HG03064 (cell line): Measurements from ENCODE around the gene L1CAM.

Source experiments
- ATAC-seq: cut with Tn5 transposase; IDR thresholded peaks from one replicate; pipeline ENCODE4 v1.9.1; 2021; ENCODE audit warnings: low read depth; ENCODE audit not compliant: unreplicated experiment

L1CAM gene

GRCh38 chrX:153924149-153924861 lies 38.3 kb upstream of the L1CAM start:
- ATAC-seq: no peak

DNA sequence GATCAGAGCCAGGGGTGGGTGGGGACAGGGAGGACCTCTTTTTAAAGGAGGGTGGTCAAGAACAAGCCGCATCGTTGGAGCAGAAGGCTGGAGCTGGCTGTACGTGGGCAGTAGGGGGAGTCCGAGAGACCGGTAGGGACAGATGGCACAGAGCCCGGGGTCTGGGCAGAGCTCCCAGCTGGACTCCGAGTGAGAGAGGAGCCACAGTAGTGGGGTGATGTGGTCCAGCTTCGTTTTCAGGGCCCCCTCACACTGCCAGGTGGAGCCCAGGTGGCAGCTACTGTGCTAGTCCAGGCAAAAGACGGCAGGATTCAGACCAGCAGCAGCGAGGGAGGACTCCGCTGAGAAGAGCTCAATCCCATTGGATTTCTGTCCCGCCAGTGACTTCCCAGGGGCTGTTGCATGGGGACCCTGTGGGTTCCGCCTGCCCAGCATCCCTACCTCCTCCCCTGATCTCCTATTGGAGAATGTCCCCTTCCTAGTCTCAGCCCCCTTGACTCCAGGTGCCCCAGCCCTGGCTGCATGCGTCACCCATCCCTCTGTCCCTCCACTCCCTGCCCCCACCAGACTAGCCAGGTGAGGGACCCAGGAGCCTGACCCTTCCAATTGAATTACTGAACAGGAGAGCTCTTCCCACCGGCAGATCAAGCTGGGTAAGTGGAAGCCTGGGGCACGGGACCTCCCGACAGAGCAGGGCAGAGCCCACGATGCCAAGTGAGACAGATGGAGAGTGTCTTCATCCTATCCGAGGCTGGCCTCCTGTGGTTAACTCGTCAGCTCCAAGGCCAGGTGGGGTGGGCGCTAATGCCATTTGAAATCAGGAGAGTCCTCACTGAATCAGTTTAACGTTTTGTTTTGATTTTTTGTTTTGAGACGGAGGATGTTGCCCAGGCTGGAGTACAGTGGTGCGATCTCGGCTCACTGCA lies 37.2 kb upstream of the L1CAM start:
- no peak for ATAC-seq

- ATAC-seq: no peak
Observed at GRCh38 chrX:153921511-153922446, 35.8 kb upstream of the L1CAM start.

DNA sequence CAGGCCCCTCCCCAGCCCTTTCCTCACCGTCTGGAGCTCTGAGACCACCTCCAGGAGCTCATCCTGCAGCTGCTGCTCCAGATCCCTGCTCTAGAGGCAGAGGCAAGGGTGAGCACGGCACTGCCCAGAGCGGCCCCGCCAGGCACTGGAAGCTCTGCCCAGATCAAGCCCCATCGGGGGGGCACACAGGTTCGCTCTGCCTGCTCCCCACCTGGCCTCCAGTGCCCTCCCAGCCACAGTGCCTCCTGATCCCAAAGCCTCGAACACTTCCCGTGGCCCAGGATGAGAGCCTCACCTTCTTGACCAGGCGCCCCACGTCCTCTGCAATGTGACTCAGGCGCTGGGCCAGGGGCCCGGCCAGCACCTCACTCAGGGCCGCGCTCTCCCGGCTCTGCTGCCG lies 35.1 kb upstream of the L1CAM start:
- no peak for ATAC-seq

DNA sequence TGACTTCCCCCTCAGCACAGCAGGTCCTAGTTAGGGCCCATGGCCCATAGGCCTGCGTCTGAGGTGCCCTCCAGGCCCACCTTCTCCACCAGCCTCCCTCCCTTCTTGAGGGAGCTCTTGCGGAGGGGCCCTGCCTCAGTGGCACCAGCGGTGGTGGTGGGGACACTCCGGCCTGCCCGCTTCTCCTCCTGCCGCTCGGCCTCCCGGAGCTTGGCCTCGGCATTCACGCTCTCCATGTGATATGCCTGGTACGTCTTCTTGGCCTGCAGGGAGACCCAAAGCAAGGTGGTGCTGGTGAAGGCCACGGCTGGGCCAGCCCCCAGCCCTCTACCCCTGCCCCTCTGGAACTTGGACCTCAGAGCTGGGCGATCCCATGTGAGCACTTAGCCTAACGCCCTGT lies 34.6 kb upstream of the L1CAM start:
- ATAC-seq: no peak

- no peak for ATAC-seq
Observed at GRCh38 chrX:153919281-153919680, 33.3 kb upstream of the L1CAM start.

- no peak for ATAC-seq
Observed at GRCh38 chrX:153917869-153918268, 31.9 kb upstream of the L1CAM start.

GRCh38 chrX:153913701-153914100 lies 27.7 kb upstream of the L1CAM start:
- no peak for ATAC-seq

DNA sequence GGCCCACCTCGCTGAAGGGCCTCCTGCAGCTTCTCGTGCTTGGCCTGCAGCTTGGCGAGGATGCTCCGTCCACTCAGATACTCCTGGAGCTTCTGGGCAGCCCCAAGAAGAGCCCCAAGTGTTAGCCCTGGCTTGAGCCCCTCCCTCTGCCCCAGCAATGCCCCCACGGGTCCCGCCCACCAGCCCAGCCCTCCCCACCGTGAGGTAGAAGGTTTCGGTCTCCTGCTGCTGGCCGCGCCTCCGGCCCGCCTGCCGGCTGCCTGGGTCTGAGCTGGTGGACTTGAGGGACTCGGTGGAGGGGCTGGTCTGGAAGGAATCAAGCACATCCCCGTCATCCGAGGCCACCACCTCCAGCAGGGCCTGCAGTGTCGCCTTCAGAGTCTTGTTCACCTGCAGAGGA lies 27.2 kb upstream of the L1CAM start:
- ATAC-seq: no peak

DNA sequence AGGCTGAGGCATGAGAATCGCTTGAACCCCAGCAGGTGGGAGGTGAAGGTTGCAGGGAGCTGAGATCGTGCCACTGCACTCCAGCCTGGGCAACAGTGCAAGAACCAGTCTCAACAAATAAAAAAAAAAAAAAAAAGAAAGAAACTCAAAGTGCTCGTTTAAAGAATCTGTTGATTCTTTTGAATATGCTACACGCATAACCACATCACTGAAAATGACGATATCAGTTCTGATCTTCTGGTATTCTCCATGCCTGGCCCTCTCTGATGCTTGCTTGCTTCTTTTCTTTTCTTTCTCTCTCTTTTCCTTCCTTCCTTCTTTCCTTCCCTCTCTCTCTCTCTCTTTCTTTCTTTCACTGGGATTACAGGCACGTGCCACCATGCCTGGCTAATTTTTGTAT lies 25.8 kb upstream of the L1CAM start:
- no peak for ATAC-seq

- ATAC-seq: no peak
Observed at GRCh38 chrX:153910446-153910845, 24.5 kb upstream of the L1CAM start.

DNA sequence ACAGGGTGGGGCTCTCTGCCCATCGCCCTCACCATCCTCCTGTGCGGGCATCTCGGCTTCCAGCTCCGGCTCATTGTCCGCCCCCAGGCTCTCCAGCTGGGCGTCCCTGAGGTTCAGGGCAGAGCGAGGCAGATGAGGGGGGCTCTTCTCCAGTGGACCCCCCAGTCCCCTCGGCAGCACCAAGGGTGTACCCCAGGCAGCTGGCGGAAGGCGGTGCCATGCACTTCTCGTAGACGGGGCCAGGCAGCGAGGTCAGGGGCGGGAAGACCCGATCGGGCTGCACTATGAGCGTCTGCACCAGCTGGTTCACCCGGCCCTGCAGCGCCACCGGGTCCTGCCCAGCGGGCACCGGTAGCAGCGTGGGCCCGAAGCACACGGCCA lies 24.0 kb upstream of the L1CAM start:
- no peak for ATAC-seq

DNA sequence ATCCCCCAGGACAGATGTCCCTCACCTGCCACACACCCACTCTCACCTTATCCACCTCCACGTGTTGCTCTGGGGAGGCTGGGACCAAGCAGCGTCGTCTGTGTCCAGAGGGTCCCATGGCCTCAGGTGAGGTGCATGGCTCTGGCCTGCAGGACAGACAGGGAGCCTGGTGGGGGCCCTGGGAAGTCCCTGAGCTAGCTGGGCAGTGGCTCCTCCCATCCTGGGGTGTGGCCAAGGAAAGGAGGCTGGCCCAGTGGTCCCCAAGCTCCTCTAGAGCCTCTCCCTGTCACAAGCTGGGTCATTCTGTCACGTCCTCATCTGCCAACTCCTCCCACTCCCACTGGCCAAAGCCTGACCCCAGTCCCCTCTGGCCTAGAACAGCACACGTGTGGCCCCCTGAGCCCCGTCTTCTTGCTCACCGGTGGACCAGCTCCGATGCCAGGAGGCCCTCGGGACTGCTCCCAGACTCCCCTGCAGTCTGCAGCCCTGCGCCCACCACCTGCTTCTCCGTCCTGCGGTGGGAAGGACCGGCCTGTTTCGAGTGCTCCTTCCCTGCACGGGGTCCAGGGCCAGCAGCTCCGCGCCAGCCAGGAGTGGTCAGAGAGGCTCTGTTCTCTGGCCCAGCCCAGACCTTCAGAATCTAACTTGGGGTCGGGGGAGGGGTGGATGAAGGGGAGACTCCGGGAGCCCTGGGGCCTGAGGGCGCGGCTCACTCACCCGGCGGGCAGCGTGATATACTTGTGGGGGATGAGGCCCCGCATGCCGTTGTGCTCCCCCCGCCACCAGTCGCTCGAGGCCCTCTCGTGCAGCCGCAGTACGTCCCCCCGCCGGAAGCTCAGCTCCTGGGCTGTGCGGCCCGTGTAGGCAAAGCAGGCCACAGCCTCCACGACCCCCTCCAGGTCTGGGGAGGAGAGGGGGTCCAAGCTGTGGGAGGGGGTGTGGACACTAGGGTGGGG lies 23.3 kb upstream of the L1CAM start:
- no peak for ATAC-seq

GRCh38 chrX:153908219-153908860 lies 22.4 kb upstream of the L1CAM start:
- ATAC-seq: no peak

DNA sequence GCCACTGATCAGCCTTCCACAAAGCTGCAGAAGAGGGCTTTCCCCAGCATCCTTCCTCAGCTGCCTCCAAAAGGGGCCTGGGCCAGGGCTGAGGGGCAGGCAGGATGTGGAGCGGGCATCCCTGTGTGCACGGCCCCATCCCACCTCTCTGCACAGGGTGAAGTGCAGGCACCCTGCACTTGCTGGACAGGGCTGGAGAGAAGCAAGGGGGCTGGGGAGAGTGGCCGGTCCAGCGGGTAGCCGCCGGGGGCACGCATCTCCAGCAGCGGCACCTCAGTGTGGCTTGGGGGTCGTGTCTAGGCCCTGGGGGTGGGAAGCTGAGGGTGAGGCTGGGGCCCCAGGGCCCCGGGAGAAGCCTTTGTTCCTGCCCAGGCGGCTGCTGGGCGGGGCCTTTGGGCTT lies 21.5 kb upstream of the L1CAM start:
- no peak for ATAC-seq

GRCh38 chrX:153906126-153906917 lies 20.3 kb upstream of the L1CAM start:
- ATAC-seq: no peak

GRCh38 chrX:153905481-153906095 lies 19.6 kb upstream of the L1CAM start:
- no peak for ATAC-seq
